Midbrain (tissue), 1 donor: ENCODE measurements around the gene BABAM2.
"Not testable (repeated sequence)": the region's sequence is repeated elsewhere in the genome, so short reads cannot be mapped to it uniquely, and the experiment has no call there.

Experiments
- DNase-seq: peaks from one replicate; lab custom pipeline; 2025; lab: John Stamatoyannopoulos, UW

Gene BABAM2

DNA sequence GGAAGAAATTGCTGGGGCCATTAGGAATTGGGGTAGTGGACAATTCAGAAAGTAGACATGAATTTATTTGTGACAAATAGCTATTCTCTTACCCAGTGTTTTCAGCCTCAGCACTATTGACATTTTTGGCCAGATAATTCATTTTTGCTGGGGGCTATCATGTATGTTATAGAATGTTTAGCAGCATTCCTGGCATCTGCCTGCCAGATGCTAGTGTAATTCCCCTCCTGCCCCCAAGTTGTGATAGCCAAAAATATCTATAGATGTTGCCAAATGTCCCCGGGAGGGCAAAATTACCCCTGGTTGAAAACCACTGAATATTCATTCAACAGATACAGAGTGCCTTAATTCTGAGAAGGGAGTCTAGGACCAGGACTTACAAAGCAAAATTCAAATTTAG, 183.6 kb downstream of the BABAM2 start:
- DNase-seq, result no peak

DNA sequence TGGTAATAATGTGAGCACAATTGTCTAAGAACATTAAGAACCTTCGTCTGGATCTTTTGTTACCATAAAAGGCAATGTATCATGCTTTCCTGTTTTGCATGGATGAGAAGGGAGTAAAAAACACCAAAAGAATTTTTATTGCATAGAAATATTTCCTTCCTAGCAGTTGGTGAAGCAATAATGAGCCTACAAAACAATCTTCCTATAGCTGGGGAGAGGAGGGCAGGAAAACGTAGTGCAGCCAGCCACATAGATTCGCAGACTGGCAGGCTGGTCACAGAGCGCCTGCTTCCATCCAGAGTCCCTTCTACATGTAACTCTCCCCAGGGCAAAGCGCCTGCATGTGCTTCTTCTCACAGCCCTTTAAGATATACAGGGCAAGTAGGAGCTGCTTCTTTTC, 190.4 kb downstream of the BABAM2 start:
- DNase-seq, result no peak

DNA sequence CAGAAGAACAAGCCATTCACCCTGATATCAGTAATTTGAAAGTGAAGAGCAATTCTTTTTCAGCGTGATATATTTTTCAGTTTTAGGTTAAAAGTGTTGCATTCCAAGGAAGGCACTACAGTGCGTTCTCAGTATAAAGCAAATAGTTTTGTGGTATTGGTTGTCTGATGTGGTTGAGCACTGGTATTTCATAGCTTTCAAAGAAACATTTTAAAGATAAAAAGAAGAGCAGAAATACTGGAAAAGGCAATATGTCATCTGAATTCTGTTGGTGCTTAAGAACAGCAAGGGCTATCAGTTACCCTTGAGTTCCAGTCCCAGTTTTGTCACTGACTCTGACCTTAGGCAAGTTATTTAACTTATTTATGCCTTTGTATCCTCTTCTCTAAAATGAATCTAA, 191.6 kb downstream of the BABAM2 start:
- DNase-seq, result no peak

DNA sequence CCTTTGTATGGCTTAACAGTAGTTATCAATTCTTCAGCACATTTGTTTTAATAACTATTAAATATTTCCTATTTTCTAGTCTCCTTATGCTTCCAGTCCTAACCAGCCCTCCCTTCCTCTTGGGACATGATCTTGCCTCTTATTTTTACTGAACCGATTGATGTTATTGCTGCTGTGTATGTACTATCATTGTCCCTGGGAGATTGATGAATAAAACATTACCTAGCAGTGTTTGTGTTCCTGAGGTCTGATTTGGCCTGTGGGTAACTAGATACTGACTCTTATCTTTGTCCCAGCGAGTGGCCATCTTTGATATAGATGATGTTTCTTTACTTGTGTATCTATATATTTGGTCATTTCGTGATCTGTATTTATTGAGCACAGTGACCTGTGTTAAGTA, 192.9 kb downstream of the BABAM2 start:
- DNase-seq, result no peak

DNA sequence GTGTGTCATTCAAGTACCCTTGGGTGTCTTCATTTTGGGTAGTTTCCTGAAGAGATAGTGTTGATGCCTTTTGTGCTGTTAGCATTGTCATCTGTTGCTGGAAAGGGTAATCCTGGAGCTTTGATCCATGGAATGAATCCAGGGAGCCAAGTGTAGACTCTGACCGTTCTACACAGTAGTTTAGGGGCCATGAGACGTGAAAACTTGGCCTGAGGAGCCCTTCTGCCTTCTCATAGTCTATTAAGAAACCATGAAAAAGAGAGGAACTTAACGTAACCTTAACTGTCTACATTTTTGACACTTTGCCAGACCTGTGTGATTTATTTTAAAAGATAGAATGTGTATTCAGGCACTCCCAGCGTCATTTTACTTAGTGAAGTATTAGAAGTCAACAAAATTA, 194.0 kb downstream of the BABAM2 start:
- DNase-seq, result no peak

DNA sequence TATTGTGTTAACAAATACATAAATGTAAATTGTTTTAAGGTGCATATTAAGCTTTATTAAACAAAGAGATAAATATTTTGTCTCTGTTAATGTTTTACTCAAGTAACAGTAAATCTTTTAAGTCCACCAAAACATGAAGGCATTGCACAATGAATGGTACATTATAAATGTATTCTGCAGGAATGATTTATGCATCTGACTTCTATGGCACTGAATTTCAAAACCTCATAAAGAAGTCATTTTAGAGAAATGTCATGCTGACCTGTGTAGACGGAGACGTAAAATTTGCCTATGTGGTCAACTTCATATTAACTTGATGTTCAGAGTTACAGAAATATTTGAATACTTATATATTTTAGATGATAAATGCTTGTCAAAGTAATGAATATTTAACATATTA, 194.7 kb downstream of the BABAM2 start:
- DNase-seq, result no peak

DNA sequence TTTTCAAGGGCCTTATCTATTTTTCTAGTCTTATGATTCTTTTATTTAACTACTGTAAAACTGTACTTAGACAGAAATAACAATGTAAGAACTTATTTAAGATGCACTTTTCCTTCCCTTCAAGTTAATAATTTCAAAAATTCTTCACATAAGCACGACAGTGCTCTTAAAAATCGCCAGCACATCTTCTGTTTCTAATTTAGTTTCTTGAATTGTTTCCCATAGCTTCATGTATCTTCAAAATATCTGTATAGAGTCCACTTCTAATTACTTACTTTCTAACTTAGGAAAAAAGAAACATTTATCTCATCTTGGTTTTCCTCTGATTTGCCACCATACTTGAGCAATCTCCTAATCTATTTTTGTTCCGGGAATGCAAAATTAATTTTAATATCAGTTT, 196.1 kb downstream of the BABAM2 start:
- DNase-seq, result no peak

DNA sequence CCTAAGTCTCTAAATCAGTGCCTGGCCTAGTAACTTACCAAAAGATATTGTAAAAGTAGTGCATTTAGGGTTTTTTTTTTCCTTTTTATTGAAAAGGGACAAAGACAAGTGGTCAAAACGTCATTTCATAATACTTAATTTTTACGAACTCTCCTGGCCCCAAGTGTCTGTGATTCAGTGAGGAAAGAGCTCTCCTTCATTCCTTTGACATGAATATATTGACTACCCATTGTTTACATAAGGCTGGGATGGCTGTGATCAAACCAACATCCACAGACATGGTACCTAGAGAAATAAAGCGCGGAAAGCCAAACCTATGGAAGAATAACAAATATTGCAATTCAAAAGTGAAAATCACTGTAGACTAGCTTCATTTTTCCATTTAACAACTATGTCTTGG, 198.4 kb downstream of the BABAM2 start:
- DNase-seq, result no peak

DNA sequence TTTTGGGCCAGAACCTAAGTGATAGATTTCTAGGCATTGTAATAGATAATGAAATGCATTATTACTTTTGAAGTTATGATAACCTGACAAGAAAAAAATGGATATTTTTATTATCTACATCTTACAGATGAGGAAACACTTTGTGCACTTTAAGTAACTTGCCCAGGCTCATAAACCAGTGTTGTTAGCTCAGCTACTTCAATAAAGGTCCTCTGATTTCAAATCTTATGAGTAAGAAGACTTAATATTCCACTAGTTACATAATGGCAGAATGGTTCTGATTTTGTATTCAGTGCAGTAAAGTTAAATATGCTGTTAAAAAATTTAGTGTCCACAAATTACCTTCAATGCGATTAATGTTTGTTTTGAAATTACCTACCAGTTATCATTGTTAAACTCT, 199.0 kb downstream of the BABAM2 start:
- no peak for DNase-seq

DNA sequence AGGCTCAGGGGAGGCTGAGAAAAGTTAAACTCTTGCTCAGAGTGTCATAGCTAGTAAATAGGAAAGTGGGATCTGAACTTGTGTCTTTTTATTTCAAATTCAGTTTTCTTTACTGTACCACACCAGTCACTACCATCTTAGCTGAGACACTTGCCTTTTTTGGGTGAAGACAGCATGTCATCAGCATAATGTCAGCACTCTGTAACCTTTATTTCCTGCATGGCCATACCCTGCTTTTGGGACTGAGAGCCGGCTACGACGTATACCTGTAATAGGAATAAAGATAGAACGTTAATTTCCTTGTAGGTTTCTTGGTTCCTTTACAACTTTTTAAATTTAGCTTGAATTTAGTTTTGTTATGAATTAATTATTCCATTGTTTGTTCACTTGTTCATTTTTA, 202.8 kb downstream of the BABAM2 start:
- no peak for DNase-seq

DNA sequence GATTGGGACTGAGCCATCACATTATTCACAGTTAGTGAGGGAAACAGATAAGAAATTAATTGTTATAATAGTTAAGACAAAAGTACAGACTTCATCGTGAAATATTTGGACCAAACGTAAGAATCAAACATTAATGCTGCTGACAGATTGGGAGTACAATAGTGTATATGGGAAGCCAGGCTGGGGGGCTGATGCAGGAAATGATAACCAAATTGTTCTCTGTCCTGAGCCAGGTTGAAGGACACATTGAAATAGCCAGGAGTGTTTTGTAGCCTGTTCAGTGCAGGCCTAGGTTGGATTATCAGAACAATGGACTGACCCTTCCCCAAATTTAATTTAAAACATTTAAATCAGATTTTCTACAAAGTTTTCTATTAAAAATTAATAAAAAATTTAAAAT, 203.2 kb downstream of the BABAM2 start:
- DNase-seq, result no peak

DNA sequence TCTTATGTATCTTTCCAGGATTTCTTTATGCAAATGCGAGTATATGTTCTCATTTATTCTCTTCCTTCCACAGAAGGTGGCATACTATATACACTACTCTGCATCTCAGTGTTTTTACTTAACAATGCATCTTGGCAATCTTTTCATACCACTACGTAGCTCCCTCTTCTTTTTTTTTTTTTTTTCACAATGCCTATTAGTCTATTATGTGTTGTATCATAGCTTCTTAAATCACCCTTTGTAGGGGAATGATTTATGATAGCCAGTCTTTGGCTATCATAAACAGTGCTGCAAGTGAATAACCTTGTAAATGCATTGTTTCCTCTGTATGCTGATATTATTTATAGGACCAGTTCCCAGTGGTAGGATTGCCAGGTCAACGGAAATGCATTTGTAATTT, 204.2 kb downstream of the BABAM2 start:
- DNase-seq, result no peak

DNA sequence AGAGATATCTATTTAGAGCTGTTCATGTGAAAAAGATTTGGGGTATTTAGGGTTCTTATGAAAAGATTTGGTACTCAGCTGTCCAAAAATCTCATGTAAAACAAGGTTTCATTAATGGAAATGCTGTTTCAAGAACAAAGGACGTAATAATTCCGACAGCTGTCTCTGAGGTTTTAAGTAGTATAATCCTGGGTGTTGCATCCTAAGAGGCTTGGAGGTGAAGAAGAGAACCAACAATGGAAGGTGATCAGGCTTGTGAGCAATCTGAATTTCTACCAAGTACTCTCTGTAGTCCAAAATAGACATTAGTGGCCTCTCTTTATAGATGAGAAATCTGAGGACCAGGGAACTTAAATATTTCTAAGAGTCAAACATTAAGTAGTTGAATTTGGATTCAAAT, 205.1 kb downstream of the BABAM2 start:
- DNase-seq, result no peak

DNA sequence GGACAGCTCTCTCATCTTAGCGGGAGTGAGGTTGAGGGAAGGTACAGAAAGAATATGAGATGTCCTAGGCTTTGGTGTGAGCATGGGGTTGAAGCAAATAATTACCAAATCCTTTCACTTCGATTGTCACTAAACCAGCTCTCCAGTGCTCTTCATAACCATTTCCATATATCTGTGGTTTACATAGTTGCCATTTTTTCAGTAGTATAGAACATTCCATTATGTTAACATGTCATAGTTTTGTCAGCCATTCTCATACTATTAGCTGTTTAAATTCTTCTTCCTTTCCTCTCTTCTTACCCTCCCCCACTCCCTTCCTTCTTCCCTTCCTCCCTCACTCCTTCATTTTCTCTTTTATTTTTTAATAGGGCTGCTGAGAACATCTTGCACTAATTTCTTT, 205.9 kb downstream of the BABAM2 start:
- DNase-seq, result no peak

DNA sequence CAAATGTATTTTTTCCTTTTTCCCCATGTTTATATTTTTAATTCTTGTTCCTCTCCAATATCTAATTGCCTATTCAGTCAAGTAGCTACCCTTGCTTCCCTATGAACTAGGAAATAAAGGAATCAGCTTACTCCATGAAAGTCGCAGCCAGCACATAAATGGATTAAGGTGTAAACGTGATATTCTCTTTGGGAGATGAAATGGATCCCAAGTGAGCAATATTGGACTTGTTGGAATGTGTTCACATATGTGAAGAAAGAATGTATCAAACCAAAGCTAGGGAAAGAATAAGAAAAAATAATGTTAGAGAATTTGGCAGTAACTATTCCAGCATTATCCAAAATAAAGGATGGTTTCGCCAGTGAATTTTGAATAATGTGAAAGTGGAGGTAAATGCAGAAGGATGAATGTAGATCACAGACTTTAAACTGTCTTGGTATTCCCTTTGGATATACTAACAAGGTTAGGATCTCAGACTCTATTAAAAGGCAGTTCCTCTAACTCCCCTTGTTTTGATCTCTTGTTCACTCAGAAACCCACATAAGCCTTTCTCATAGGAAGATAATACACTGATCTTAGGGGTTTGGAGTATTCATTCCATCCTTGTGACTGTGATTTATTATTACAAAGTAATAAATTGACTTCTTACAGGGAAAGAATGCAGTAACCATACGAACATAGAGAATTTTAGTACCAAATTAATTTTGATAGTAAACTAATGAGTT, 208.1 kb downstream of the BABAM2 start:
- no peak for DNase-seq

DNA sequence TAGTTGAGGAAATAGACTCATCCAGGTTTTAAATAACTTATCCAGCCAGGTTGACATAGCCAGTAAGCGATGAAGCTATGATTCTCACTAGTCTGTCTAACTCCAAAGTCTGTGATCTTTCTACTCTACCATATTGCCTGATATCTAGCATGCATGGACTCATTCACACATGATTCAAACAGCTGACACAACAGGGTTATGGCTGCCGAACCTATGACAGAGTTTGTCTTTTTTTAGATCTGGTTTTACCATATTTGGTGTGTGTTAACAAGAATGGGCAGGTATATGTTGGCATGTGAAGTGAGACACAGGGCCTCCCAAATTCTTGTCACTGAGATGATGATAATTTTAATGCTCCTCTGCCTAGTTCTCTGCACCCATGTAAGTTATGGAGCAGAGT, 210.6 kb downstream of the BABAM2 start:
- no peak for DNase-seq

DNA sequence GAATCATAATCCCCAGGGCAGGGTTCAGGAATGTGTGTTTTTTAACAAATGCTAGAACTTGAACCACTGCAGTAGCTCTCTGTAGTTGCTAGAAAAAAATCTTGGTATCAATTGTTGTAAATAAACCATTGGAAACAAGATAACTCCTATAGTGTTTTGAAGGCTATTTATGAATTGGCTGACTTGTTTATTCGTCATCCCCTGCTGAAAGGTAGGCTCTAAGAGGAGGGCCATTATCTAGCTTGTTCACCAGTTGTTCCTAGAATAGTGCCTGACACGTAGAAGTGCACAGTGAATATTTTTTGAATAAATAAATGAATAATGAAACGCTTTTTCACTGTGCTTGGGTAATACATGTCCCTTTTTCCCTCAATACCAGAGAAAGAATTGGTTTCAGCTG, 211.4 kb downstream of the BABAM2 start:
- DNase-seq, result no peak

DNA sequence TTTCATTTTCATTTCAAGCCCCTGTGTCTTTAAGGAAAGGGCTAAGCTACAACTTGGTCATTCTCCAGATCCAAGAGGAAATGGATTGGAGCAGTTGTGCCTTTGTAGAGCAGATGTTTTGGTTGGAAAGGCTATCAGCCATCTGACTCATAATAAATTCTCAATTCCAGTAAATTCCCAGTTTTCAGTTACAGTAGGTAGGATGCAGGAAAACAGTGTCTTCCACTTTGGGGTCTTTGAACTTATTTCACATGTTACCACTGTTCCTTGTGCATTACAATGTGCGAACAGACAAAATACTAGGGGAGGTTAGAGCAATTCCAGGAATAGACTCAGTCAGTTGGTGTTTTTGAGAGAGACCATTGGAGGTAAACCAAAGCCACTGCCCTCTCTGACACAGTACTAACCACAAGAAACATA, 211.9 kb downstream of the BABAM2 start:
- DNase-seq, result no peak

DNA sequence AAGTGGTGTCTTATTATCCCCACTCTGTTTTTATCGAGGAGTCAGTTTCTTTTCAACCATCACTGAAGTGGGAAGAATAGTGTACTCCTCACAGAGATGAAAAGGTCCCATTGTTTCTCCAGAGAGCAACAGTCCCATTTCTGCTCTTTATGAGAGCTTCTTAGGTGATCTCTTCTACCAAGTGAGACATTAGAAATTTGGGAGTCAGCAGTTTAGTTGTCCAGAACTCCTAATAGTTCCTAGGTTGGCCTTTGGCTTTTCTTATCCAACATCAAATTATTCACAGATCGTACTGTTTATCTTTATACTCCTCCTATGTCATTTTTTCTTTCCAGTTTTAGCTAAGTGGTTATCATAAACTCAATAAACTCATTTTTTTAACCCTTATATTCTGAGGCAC, 213.1 kb downstream of the BABAM2 start:
- no peak for DNase-seq

DNA sequence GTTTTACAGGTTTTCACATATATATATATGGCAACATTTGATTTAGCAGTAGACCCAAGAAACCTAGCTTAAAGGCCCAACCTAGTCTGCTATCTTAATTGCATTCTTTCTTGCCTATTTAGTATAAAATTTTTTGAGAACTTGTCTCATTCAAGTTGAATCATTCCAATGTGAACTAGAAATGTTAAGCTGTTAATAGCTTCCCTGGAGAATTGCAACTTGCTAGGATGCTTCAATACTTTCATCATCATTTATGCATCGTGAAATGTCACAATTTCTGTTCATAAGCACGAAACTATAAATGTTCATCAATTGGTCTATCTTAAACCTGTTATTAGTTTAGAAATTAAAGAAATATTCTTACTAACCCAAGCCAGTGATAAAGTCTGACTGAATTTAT, 217.6 kb downstream of the BABAM2 start:
- no peak for DNase-seq

DNA sequence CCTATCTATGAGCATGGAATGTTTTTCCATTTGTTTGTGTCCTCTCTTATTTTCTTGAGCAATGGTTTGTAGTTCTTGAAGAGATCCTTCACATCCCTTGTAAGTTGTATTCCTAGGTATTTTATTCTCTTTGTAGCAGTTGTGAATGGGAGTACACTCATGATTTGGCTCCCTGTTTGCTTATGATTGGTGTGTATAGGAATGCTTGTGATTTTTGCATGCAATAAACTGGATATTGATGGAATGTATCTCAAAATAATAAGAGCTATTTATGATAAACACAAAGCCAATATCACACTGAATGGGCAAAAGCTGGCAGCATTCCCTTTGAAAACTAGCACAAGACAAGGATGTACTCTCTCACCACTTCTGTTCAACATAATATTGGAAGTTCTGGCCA, 223.2 kb downstream of the BABAM2 start:
- not testable (repeated sequence) for DNase-seq

DNA sequence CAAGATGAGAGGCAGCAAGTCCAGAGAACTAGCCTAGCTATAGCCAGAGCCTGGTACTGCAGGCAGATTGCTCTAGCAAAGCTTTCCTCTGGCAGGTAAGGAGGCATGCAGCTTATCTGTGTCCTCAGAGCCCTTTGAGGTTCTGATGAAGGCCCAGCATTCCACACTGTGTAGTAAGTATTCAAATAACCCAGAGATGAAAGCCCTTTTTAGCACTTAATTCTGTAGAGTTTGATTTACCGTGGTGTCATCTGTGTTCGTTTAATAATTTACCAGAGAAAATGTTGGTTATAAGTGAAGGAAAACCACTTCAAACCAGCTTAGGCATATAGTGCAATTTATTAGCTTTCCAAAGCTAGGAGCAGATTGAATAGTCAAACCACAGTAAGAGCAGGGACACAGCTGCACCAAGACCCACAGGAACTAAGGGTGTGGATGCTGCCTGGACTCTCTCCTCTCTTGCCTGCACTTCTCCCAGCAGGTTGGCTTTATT, 226.6 kb downstream of the BABAM2 start:
- DNase-seq, result no peak

DNA sequence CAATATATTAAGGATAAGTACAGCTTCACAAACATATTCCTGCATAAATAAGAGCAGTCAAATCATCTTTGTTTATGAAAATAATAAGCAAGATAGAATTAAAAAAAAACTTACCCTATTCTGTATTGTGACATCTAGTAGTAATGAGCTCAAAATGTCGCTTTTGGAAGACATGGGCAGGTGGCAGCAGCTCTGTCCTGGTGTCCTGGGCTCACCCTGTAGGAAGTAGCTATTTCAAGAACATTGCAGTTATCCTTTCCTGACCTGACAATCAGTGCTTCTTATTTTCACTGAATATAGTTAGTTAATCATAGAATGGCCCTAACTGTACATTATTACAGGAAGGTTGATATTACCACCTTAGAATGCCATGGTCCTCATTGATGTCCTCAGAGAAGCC, 229.1 kb downstream of the BABAM2 start:
- no peak for DNase-seq

DNA sequence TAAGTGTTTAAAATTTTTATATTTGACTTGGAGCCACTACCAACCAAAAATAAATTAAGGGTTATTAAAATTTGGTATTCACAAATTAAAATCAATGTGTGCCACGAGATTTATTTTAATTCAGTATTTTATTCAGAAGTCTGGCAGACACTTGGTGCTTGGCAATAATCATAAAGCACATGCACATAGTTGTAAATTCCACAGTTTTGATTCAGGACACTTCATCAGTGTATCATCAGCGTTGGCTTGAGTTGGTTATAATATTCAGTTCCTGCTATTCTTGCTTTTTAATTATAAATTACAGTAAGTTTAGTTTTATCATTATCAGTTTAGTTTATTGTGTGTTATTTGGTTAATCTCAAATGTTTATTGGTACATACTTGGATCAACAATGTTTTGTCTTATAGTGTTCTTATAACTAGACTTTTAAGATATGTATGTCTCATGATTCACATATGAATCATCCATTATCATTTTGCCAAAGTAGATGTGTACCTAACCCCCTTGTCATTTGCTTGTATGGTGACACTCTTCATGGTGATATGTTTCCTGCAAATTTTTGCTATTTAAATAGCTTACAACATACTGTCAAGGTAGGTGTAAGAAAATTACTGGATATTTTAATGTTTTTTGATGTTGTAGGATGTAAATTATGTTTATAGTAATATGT, 237.9 kb downstream of the BABAM2 start:
- DNase-seq, result no peak
